SU-DHL-6 (cell line): ENCODE results near the gene PTMS.

Experiments used
- H2AFZ ChIP-seq: fragments of 200-600 bp; sonication (generic); 2 replicates; pipeline ENCODE4 v1.6.1; 2014; ENCODE audit warnings: low read depth, mild to moderate bottlenecking, moderate library complexity, mixed read lengths, antibody characterized with exemption, low read length; ENCODE audit not compliant: severe bottlenecking
- H3F3A ChIP-seq: fragments of 200-600 bp; shearing (Covaris generic); 2 replicates; pipeline ENCODE4 v1.6.0; 2016; ENCODE audit warnings: antibody characterized with exemption, mild to moderate bottlenecking; ENCODE audit not compliant: insufficient read depth
- H3K27ac ChIP-seq: fragments of 200-600 bp; sonication (generic); 2 replicates; pipeline ENCODE4 v1.5.1; 2016; ENCODE audit warnings: low read depth, mild to moderate bottlenecking, low read length, moderate library complexity, mixed read lengths
- H3K27me3 ChIP-seq: fragments of 200-600 bp; sonication (generic), shearing (Covaris generic); 2 replicates; pipeline ENCODE4 v1.6.0; 2014; ENCODE audit warnings: mild to moderate bottlenecking, low read length
- H3K36me3 ChIP-seq: fragments of 200-600 bp; sonication (generic); 2 replicates; pipeline ENCODE4 v1.6.1; 2014; ENCODE audit warnings: mild to moderate bottlenecking, low read length, mixed read lengths
- H3K4me2 ChIP-seq: fragments of 300-600, 200-600 bp; shearing (Covaris generic), sonication (generic); 2 replicates; pipeline ENCODE4 v1.6.0; 2014; ENCODE audit warnings: low read length, low read depth, mild to moderate bottlenecking; ENCODE audit not compliant: poor library complexity, severe bottlenecking
- H3K4me3 ChIP-seq: fragments of 200-600 bp; sonication (generic); 2 replicates; pipeline ENCODE4 v1.5.1; 2014; ENCODE audit warnings: antibody characterized with exemption, low read length, mild to moderate bottlenecking, mixed read lengths; ENCODE audit not compliant: insufficient read depth, poor library complexity, severe bottlenecking
- H3K79me2 ChIP-seq: fragments of 200-600 bp; sonication (generic); 2 replicates; pipeline ENCODE4 v1.6.1; 2014; ENCODE audit warnings: mild to moderate bottlenecking, low read length, moderate library complexity; ENCODE audit not compliant: insufficient read depth
- H3K9ac ChIP-seq: fragments of 200-600 bp; sonication (generic); 2 replicates; pipeline ENCODE4 v1.7.0; 2014; ENCODE audit warnings: mild to moderate bottlenecking, low read length
- H3K9me2 ChIP-seq: fragments of 200-600 bp; sonication (generic); replicated peaks from 2 replicates; pipeline ENCODE4 v1.6.1; 2014; ENCODE audit warnings: low read length; ENCODE audit not compliant: insufficient read depth
- H3K9me3 ChIP-seq: fragments of 200-600 bp; sonication (generic); 2 replicates; pipeline ENCODE4 v1.6.1; 2014; ENCODE audit warnings: low read length, mixed read lengths; ENCODE audit not compliant: insufficient read depth
- H4K20me1 ChIP-seq: fragments of 200-600 bp; sonication (generic); 2 replicates; pipeline ENCODE4 v1.6.1; 2014; ENCODE audit warnings: low read depth, mild to moderate bottlenecking, antibody characterized with exemption, low read length, moderate library complexity, mixed read lengths
- EZH2phosphoT487 ChIP-seq: fragments of 200-600 bp; sonication (generic), shearing (Covaris generic); conservative IDR thresholded peaks from 2 replicates; pipeline ENCODE4 v1.6.1; 2018; ENCODE audit warnings: mild to moderate bottlenecking, antibody characterized with exemption, low read length, moderate library complexity, mixed read lengths
- TF ChIP-seq, protein P1 (sequence below): fragments of 200-600 bp; sonication (generic); IDR thresholded peaks from one replicate; pipeline ENCODE4 v1.5.1; 2017; ENCODE audit warnings: antibody characterized with exemption, mild to moderate bottlenecking, low read length, moderate library complexity; ENCODE audit not compliant: insufficient read depth, poor library complexity, severe bottlenecking

PTMS gene

DNA sequence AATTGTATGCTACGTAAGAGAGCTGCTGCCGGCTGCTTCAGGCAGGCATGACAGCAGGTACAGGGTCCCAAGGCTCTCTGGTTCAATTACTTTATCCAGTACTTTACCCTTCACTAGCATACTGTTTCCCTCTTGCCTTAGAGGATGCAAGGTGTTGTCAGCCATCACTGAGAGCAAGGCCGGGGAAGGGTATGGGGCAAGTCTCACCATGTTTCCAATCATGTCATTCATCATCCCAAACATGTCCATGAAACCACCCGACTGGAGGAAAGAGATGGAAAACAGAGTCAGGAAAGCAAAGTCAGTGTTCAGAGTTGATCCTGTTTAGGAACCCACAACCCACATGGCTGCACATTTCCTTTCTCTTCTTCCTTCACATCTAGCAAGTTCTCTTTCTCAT is 15.7 kb upstream of the PTMS start:
- Histone ChIP-seq H3K9me3 (no peaks in the 10 kb centered on the region), H3F3A (no peaks in the 10 kb centered on the region), H3K27me3 (no peaks in the 10 kb centered on the region), H3K4me2 (no peak overlapping the region), H3K79me2 (peaks cover 7% of the 10 kb centered on the region), H3K4me3 (no peak overlapping the region), H4K20me1 (no peaks in the 10 kb centered on the region), H3K36me3 (no peaks in the 10 kb centered on the region), H3K27ac (no peak overlapping the region), H3K9ac (no peak overlapping the region), H2AFZ (no peak overlapping the region), H3K9me2 (no peaks in the 10 kb centered on the region)
- TF ChIP-seq EZH2phosphoT487 = no peak
- TF ChIP-seq, protein P1, sequence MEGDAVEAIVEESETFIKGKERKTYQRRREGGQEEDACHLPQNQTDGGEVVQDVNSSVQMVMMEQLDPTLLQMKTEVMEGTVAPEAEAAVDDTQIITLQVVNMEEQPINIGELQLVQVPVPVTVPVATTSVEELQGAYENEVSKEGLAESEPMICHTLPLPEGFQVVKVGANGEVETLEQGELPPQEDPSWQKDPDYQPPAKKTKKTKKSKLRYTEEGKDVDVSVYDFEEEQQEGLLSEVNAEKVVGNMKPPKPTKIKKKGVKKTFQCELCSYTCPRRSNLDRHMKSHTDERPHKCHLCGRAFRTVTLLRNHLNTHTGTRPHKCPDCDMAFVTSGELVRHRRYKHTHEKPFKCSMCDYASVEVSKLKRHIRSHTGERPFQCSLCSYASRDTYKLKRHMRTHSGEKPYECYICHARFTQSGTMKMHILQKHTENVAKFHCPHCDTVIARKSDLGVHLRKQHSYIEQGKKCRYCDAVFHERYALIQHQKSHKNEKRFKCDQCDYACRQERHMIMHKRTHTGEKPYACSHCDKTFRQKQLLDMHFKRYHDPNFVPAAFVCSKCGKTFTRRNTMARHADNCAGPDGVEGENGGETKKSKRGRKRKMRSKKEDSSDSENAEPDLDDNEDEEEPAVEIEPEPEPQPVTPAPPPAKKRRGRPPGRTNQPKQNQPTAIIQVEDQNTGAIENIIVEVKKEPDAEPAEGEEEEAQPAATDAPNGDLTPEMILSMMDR = no peak

DNA sequence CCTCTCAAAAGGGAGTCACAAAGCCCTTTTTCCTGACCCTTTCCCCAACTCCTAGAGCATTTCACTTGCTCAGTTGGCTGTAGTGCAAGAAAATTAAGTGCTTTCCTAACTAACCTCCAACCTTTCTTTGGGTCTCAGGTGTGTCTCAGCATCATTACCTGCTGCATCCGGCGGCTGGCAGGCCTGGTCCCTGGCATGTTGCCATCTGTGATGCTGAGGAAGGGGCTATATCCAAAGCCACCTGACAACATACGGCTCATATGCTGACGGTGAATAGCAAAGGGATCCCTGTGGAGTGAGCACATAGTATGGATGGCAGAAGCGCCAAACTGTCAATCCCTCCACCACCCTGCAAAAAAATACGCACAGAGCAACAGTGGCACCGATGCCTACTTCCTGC is 14.4 kb upstream of the PTMS start:
- no peaks in the 10 kb centered on the region for H3K27me3 ChIP-seq
- H3K36me3 ChIP-seq = no peaks in the 10 kb centered on the region
- no peak for TF ChIP-seq EZH2phosphoT487
- TF ChIP-seq, protein P1 = no peak
- H3K9me3 ChIP-seq = no peaks in the 10 kb centered on the region
- H3K9me2 ChIP-seq = no peaks in the 10 kb centered on the region
- peak overlapping the region; percentile 98 for H3K9ac ChIP-seq
- H3K27ac ChIP-seq = no peak overlapping the region
- peaks cover 7% of the 10 kb centered on the region for H3K79me2 ChIP-seq
- H3K4me2 ChIP-seq = peak overlapping the region; percentile 71
- no peaks in the 10 kb centered on the region for H3F3A ChIP-seq
- no peaks in the 10 kb centered on the region for H4K20me1 ChIP-seq
- no peak overlapping the region for H2AFZ ChIP-seq
- H3K4me3 ChIP-seq = peak overlapping the region; percentile 98

DNA sequence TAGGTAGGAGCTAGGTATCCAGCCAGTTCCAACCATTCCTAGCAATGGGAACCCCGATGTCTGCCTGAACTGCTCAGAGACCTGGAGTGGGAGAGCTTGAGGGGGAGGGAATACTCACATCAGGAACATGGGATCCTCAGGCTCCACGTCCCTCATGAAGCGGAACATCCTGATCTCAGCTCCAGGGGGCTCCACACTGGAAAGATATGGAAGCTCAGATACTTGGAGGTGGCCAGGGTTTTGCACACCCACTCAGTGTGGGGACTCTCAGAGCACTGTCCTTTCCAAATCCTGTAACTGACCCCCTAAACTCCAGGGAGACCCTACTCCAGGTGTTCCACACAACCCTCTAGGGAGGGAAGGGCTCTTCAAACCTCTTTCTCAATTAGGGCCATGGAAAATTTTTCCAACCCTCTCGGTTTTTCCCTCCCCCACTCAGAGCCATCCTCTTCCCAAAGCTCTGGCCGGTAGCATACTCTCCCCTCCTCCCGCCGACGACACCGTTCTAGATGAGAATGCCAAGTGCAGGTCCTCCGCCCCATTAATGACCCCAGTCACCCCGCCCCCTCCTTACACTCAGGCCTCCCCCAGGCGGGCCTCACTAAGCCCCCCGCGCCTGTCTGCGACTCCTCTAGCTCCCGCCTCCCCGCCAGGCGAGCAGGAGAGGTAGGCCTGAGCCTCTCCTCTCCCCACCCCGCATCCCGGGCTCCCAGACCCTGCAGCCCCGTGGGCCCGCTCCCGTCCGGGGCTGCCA is 13.8 kb upstream of the PTMS start:
- Histone ChIP-seq H3K27ac (peak overlapping the region; percentile 84), H3K27me3 (no peaks in the 10 kb centered on the region), H3F3A (no peaks in the 10 kb centered on the region), H4K20me1 (no peaks in the 10 kb centered on the region), H3K4me2 (peak overlapping the region; percentile 71), H3K36me3 (no peaks in the 10 kb centered on the region), H3K4me3 (peak overlapping the region; percentile 98), H3K79me2 (peaks cover 7% of the 10 kb centered on the region), H3K9me2 (no peaks in the 10 kb centered on the region), H3K9ac (peak overlapping the region; percentile 98), H2AFZ (peak overlapping the region; percentile 83), H3K9me3 (no peaks in the 10 kb centered on the region)
- no peak for TF ChIP-seq EZH2phosphoT487
- TF ChIP-seq, protein P1 = no peak
